Measurements from ENCODE around the gene SLC51A. TPM values are rescaled to one million over a fixed set of nuclear protein-coding genes. Genes with fewer than 3 reads are reported as not detected.

Gene SLC51A
- total and polyA plus RNA-seq, 2 of the 13 experiments (the other 11 are each of a cell fraction or from before 2014, with no cell fraction given): 4.3 to 48.8 TPM

DNA sequence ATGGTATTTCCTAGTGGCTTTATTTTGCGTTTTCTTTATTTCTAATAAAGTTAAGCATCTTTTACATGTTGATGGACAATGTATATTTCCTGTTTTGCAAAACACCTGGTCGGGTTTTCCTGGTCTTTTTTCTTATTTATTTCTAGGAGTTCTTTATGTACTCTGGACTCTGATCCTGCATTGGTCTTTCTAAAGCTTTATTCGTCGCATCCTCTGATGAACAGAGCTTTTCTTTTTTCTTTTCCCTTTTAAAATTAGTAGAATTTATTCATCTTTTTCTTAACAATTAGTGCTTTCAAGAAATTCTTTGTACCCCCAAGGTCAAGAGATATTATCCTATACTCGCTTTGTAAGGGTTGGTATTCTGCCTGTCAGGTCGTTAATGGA lies 37.3 kb upstream of the SLC51A start (continued):
- TF ChIP-seq FOXP1 (IDR thresholded peaks at IDR 0.05) (no peak), FOXP1 (CRISPR knock-in tag; IDR thresholded peaks at IDR 0.05) (no peak), ASH2L (IDR thresholded peaks at IDR 0.05; ENCODE audit: insufficient read length, low read depth, low read length) (no peak), HNRNPH1 (optimal IDR thresholded peaks at IDR 0.05; ENCODE audit: low read depth, low read length) (no peak)

GRCh38 chr3:196179380-196180308 lies 36.7 kb upstream of the SLC51A start:
- Histone ChIP-seq H3K36me3 (replicated peaks in 1 of 2; ENCODE audit: control insufficient read depth in 1 of 2, insufficient read depth in 2 of 2, low read length in 2 of 2) (no peaks in the 10 kb centered on the region), H3K27me3 (ENCODE audit: control insufficient read depth in 1 of 2, insufficient read depth in 2 of 2, low read length in 2 of 2) (peaks cover 1 to 16% of the 10 kb centered on the region in 2 experiments; a peak in 2 of 5 replicates), H3K4me2 (ENCODE audit: low read depth, low read length) (peak overlapping the region; percentile 36), H3K9ac (ENCODE audit: insufficient read depth, low read depth, low read length) (no peak overlapping the region; the same call in 1 of the 2 replicates), H3K4me3 (replicated peaks in 1 of 3; ENCODE audit: insufficient read depth in 1 of 3, low read depth in 2 of 3, low read length in 3 of 3) (0 out of 6 replicates have a peak overlapping the region, but pooled peaks of 1 of the 3 experiments have one; percentile 2), H3K9me3 (ENCODE audit: low read length) (no peaks in the 10 kb centered on the region), H2AFZ (ENCODE audit: low read length) (no peak overlapping the region), H3K4me1 (ENCODE audit: insufficient read depth, low read length) (peaks cover 26% of the 10 kb centered on the region), H3K79me2 (ENCODE audit: insufficient read depth, low read length) (no peaks in the 10 kb centered on the region), H3K27ac (ENCODE audit: extremely low read length, insufficient read depth, low read length) (no peak overlapping the region), H4K20me1 (ENCODE audit: insufficient read depth, low read length) (no peaks in the 10 kb centered on the region)
- FAIRE-seq: no peak
- BruUV-seq (replicated peaks): no TSS peak
- DNase-seq (ENCODE audit: low spot score): no peak
- in situ Hi-C loops (cut with HindIII; ENCODE audit: extremely low pct_ligation_motif_present, low pct_unique_long_range_greater_than_20kb) (no loop called here), intact Hi-C loops (cut with micrococcal nuclease; ENCODE audit: unreplicated experiment) (loop anchor here (10.0 kb wide), 1 partner anchor 55 kb away; no protein-coding TSS in a partner anchor)
- 23% methylated on average over 14 of the region's 24 CpGs for WGBS (ENCODE audit: low lambda C conversion rate)
- peak; percentile 20 for ATAC-seq
- ChIA-PET CTCF (ENCODE audit: low intra/inter-chr PET ratio, low total read pairs) (no interaction called here), POLR2A (no interaction called here)
- TF ChIP-seq, protein P1, sequence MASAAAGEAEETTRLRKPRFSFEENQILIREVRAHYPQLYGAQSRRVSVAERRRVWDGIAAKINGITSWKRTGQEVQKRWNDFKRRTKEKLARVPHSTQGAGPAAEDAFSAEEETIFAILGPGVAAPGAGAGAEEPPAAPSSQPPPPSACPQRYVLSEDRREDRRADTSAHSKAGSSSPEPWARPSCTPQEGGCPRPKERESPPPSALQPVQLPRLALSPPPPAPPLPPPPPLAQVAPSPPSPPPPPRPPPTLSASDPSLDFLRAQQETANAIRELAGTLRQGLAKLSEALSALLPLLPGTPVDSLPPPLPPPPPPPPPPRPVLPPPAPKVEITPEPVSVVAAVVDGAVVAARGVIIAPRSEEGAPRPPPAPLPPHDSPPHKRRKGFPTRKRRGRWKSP (CRISPR knock-in tag; IDR thresholded peaks at IDR 0.05): no peak
- TF ChIP-seq ZNF251 (CRISPR knock-in tag; IDR thresholded peaks at IDR 0.05): no peak
- no peak for TF ChIP-seq FUBP1 (CRISPR knock-in tag; IDR thresholded peaks at IDR 0.05; ENCODE audit: borderline replicate concordance)
- TF ChIP-seq RFXANK (CRISPR knock-in tag; IDR thresholded peaks at IDR 0.05): no peak
- TF ChIP-seq XRCC5 (optimal IDR thresholded peaks at IDR 0.05; ENCODE audit: low read length): no peak
- TF ChIP-seq, protein P2, sequence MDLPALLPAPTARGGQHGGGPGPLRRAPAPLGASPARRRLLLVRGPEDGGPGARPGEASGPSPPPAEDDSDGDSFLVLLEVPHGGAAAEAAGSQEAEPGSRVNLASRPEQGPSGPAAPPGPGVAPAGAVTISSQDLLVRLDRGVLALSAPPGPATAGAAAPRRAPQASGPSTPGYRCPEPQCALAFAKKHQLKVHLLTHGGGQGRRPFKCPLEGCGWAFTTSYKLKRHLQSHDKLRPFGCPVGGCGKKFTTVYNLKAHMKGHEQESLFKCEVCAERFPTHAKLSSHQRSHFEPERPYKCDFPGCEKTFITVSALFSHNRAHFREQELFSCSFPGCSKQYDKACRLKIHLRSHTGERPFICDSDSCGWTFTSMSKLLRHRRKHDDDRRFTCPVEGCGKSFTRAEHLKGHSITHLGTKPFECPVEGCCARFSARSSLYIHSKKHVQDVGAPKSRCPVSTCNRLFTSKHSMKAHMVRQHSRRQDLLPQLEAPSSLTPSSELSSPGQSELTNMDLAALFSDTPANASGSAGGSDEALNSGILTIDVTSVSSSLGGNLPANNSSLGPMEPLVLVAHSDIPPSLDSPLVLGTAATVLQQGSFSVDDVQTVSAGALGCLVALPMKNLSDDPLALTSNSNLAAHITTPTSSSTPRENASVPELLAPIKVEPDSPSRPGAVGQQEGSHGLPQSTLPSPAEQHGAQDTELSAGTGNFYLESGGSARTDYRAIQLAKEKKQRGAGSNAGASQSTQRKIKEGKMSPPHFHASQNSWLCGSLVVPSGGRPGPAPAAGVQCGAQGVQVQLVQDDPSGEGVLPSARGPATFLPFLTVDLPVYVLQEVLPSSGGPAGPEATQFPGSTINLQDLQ (CRISPR knock-in tag; IDR thresholded peaks at IDR 0.05): no peak
- peak; percentile 34; the same call in 1 of the 2 replicates for TF ChIP-seq ZNF687 (CRISPR knock-in tag; IDR thresholded peaks at IDR 0.05)
- no peak for TF ChIP-seq ZNF552 (CRISPR knock-in tag; IDR thresholded peaks at IDR 0.05; ENCODE audit: borderline replicate concordance)
